ENCODE data around the gene CLP1. TPM values are rescaled to one million over a fixed set of nuclear protein-coding genes. Genes with fewer than 3 reads are reported as not detected.

Gene CLP1
- total and polyA plus RNA-seq, 3 donors from 2014 or later = 14.4 to 19.8 (median 15.5) TPM

GRCh38 chr11:57653163-57653562, 4.4 kb upstream of the CLP1 start:
- no peaks in the 10 kb centered on the region for H3K27me3 ChIP-seq
- H3K9me3 ChIP-seq = no peaks in the 10 kb centered on the region
- H3K4me3 ChIP-seq = no peak overlapping the region
- no peak for TF ChIP-seq CTCF (IDR thresholded peaks at IDR 0.05)
- no peak for TF ChIP-seq POLR2A (IDR thresholded peaks at IDR 0.05)
- no peak for DNase-seq
- WGBS, 2 donors = 32 to 46% methylated on average over 3 of the region's 3 CpGs
- H3K27ac ChIP-seq = no peak overlapping the region
- intact Hi-C loops (cut with DNase I; ENCODE audit: low total_unique reads) = no loop called here
- H3K4me1 ChIP-seq = peaks cover 26% of the 10 kb centered on the region
- no peaks in the 10 kb centered on the region for H3K36me3 ChIP-seq (ENCODE audit: low read depth, missing control alignments)

- 12 to 20% methylated on average over 5 of the region's 5 CpGs for WGBS, 2 donors
- Histone ChIP-seq H3K9me3 (no peaks in the 10 kb centered on the region), H3K27me3 (no peaks in the 10 kb centered on the region), H3K36me3 (ENCODE audit: low read depth, missing control alignments) (no peaks in the 10 kb centered on the region), H3K27ac (peak overlapping the region; percentile 72 to 91), H3K4me3 (peak overlapping the region; percentile 63 to 68), H3K4me1 (peaks cover 7% of the 10 kb centered on the region)
- intact Hi-C loops (cut with DNase I; ENCODE audit: low total_unique reads) = no loop called here
- no peak for DNase-seq
- TF ChIP-seq CTCF (IDR thresholded peaks at IDR 0.05) (no peak), POLR2A (IDR thresholded peaks at IDR 0.05) (no peak)
These were observed 723 bp upstream of the CLP1 start for GRCh38 chr11:57656885-57657193.

- no peaks in the 10 kb centered on the region for H3K36me3 ChIP-seq (ENCODE audit: low read depth, missing control alignments)
- no peaks in the 10 kb centered on the region for H3K9me3 ChIP-seq
- H3K4me1 ChIP-seq = peaks cover 7% of the 10 kb centered on the region
- peak overlapping the region; percentile 63 to 68 for H3K4me3 ChIP-seq
- intact Hi-C loops (cut with DNase I; ENCODE audit: low total_unique reads) = no loop called here
- peak overlapping the region; percentile 7 to 9 for H3K27ac ChIP-seq
- WGBS, 2 donors = 1% methylated on average over 8 of the region's 8 CpGs
- no peak for DNase-seq
- no peak for TF ChIP-seq POLR2A (IDR thresholded peaks at IDR 0.05)
- no peak for TF ChIP-seq CTCF (IDR thresholded peaks at IDR 0.05)
- no peaks in the 10 kb centered on the region for H3K27me3 ChIP-seq
These were observed 430 bp downstream of the CLP1 start for GRCh38 chr11:57658023-57658361.

- no peak for TF ChIP-seq CTCF (IDR thresholded peaks at IDR 0.05)
- no peak for TF ChIP-seq POLR2A (IDR thresholded peaks at IDR 0.05)
- WGBS, 2 donors = 92 to 95% methylated on average over 14 of the region's 14 CpGs
- no peak overlapping the region for H3K4me3 ChIP-seq
- intact Hi-C loops (cut with DNase I; ENCODE audit: low total_unique reads) = no loop called here
- DNase-seq = no peak
- H3K36me3 ChIP-seq (ENCODE audit: low read depth, missing control alignments) = no peaks in the 10 kb centered on the region
- no peaks in the 10 kb centered on the region for H3K9me3 ChIP-seq
- H3K27ac ChIP-seq = no peak overlapping the region
- no peaks in the 10 kb centered on the region for H3K27me3 ChIP-seq
- H3K4me1 ChIP-seq = peaks cover 7% of the 10 kb centered on the region
These were observed 2.1 kb downstream of the CLP1 start for GRCh38 chr11:57659669-57660068.

GRCh38 chr11:57662893-57663292, 5.3 kb downstream of the CLP1 start:
- WGBS, 2 donors = 66 to 71% methylated on average over 4 of the region's 4 CpGs
- no peak for TF ChIP-seq POLR2A (IDR thresholded peaks at IDR 0.05)
- Histone ChIP-seq H3K27me3 (no peaks in the 10 kb centered on the region), H3K4me3 (no peak overlapping the region), H3K9me3 (no peaks in the 10 kb centered on the region), H3K27ac (no peak overlapping the region), H3K4me1 (peaks cover 3% of the 10 kb centered on the region), H3K36me3 (ENCODE audit: low read depth, missing control alignments) (no peaks in the 10 kb centered on the region)
- no peak for DNase-seq
- intact Hi-C loops (cut with DNase I; ENCODE audit: low total_unique reads) = no loop called here

Measured in testis (tissue), 3 donors.